Eye (tissue), 1 donor: ENCODE measurements around the gene FEV.
A peak's percentile ranks its signal among the peaks of the same experiment; 100 is the strongest.
"Not testable (repeated sequence)": the region's sequence is repeated elsewhere in the genome, so short reads cannot be mapped to it uniquely, and the experiment has no call there.

ENCODE experiments used
- DNase-seq: peaks from one replicate; pipeline ENCODE4 v3.0.0-alpha.2; 2015

The FEV gene

DNA sequence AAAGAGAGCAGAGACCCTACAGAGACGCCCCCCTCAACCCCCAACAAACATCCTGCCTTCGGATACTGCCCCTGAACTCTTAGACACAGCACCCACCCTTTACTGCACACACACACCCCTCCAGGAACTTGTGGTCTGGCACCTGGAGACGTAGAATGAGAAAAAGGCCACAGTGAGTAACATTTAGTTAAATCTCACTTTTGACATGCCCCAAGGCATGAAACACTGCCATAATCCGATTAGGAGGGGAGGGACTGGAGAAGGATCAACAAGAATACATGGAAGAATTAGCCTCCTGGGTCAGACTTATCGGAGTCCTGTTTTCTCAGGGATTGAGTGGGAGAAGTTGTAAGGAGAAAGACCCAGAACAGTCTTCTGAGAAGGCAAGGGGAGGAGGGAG is 21.4 kb downstream of the FEV start:
- DNase-seq, result peak; percentile 58

GRCh38 chr2:218962859-218963492 is 22.0 kb downstream of the FEV start:
- peak; percentile 96 for DNase-seq

- DNase-seq, result peak; percentile 41
These were observed 23.1 kb downstream of the FEV start for GRCh38 chr2:218961651-218962570.

GRCh38 chr2:218961229-218961628 is 23.8 kb downstream of the FEV start:
- DNase-seq, result peak; percentile 59

DNA sequence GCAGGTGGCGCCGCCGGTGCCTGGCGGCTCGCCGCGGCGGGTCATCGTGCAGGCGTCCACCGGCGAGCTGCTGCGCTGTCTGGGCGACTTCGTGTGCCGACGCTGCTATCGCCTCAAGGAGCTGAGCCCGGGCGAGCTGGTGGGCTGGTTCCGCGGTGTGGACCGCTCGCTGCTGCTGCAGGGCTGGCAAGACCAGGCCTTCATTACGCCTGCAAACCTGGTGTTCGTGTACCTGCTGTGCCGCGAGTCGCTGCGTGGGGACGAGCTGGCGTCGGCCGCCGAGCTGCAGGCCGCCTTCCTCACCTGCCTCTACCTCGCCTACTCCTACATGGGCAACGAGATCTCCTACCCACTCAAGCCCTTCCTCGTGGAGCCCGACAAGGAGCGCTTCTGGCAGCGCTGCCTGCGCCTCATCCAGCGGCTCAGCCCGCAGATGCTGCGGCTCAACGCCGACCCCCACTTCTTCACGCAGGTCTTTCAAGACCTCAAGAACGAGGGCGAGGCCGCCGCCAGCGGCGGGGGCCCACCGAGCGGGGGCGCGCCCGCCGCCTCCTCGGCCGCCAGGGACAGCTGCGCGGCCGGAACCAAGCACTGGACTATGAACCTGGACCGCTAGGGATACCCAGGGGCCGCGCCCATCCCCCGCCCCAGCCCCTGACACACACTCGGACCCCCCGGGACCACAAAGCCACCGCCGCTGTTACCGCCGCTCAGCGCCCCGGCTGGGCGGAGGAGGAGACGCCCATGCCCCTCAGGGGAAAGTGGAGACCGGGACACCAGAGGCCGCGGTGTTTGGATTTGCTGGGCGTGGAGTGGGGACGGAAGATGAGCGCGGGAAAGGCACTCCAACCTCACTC is 24.4 kb downstream of the FEV start:
- DNase-seq, result peak; percentile 54

- no peak for DNase-seq
These were observed 25.1 kb downstream of the FEV start for GRCh38 chr2:218959761-218960308.

DNA sequence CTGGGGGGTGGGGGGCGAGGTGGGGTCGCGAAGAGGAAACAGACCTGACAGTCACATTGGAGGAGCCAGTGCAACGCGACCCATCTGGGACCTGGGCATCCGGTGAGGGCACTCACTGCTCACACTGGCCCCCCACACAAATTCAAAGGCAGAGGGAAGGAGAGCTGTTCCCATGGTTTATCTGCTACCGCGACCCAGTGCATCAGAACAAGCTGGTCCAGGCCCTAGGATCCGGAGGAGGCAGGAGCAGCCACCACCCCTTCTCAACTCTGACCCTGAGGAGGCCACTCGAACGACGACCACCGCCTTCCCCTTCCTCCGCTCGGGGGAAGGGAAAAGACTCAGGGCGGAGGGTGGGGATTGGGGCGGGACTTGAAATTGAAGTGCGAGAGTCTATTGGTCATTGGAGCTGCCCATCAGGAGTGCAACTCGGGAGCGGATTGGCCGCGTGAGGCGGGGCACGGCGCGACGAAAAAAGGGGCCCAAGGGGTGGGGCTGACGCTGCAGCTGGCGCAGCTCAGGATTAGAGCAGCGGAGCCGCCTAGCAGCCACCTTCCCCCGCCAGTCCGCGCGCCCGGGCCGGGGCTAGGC is 25.7 kb downstream of the FEV start, which contains the start of gene CDK5R2:
Gene CDK5R2, plus strand, starts transcription at position 526 of the 591 bp plus-strand sequence. CDS start 155 bp downstream, outside the sequence.
- peak; percentile 99 for DNase-seq

GRCh38 chr2:218958276-218958675 is 26.7 kb downstream of the FEV start:
- no peak for DNase-seq

DNA sequence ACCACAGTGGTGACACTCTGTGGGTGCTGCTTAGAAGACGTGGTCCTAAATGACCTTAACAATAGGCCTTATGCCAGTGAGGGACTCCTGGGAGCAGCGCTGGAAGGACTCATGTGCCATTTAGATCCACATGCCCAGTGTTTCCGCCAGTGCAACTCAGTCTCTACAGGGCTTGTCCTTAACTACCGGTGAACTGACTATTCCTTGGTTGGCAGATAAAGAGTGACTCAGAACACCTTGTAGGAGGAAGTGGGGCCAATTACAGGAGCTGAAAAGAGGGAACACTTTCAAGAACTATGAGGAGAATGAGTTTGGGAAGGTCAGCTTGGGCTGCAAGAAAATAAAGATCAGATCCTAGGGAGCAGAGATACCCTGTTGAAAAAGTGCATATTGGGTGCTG is 27.3 kb downstream of the FEV start:
- no peak for DNase-seq

DNA sequence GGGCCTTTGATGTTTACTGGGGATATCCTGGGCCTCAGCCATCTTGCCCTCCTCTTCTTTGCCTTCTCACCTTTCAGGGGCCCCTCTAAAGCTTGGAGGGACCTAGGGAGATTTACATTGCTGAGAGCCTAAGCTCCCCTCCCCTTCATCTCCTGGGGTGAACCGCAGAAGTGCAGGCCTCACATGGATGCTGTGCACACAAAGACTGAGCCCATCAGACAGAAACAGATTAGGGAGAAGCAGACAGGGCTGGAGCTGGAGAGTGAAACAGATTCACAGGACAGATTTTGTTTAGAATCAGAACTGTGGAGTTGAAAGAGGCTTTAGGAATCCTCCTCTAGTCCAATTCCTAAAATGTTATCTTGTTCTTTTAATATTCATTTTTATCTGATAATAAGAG is 28.9 kb downstream of the FEV start:
- no peak for DNase-seq

DNA sequence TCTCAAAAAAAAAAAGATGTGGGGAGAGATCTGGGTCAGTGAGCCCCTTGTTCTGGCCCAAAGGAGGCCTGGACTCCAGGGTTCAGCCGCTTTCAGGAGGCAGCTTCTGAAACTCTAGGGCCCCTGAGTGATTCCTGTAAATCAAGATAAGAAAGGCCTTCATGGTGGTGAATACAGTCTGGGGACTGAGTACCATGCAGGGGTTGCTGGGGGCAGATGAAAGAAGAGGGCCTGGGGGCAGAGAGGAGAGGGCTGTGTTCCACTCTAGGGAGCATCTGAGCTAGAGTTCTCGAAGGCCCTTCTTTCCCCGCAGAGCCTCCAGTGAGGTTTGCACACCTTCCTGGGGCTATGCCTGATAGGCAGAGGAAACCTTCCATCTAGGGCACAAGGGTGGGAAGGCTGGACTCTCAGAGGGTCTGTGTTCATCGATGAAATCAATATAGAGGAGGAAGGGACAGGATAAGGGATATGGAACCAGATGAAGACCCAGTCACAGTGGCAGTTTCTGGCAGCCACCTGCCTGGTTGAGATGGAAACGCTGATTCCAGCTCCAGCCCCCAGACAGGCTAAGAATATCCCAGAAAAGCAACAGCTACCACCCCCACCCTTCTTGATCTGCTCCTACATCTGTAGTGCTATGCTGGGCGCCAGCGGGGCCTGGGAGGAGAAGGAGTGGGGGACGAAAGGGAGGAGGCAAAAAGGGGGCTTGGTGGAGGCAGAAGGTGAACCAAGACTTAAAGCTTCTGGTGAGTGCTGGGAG is 30.3 kb downstream of the FEV start:
- no peak for DNase-seq

DNA sequence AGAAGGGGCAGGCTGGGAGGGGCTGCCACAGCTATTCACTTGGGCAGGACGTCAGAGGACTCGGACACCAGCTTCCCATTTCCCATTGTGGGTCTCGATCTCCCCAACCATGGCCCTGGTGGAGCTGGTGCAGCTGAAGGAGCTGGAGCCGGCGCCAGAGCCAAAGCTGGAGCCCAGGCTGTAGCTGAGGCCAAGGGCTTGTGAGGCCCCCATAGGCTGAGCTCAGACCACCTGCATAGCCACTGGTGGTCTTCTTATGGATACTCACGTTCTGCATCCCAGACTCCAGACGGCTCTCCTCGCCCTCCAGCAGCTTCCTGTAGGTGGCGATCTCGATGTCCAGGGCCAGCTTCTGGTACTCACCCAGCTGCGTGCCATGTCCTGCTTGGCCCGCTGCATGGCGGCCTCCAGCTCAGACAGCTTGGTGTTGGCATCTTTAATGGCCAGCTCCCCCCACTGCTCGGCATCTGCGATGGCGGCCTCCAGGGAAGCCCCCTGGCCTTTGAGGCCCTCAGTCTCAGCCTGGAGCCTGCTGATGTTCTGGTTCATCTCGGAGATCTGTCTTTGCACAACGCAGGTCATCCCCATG is 31.5 kb downstream of the FEV start:
- DNase-seq, result no peak

- no peak for DNase-seq
These were observed 32.8 kb downstream of the FEV start for GRCh38 chr2:218952160-218952559.

- DNase-seq, result no peak
These were observed 38.4 kb downstream of the FEV start for GRCh38 chr2:218946621-218947020.

GRCh38 chr2:218944759-218945404 is 40.1 kb downstream of the FEV start:
- no peak for DNase-seq

DNA sequence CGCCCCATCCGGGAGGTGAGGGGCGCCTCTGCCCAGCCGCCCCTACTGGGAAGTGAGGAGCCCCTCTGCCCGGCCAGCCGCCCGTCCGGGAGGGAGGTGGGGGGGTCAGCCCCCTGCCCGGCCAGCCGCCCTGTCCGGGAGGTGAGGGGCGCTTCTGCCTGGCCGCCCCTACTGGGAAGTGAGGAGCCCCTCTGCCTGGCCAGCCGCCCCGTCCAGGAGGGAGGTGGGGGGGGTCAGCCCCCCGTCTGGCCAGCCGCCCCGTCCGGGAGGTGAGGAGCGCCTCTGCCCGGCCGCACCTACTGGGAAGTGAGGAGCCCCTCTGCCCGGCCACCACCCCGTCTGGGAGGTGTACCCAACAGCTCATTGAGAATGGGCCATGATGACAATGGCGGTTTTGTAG is 53.2 kb downstream of the FEV start:
- DNase-seq, result not testable (repeated sequence)
